IPS-NIHi11 (cell line): ENCODE measurements around the gene TMPRSS3.
A peak's percentile ranks its signal among the peaks of the same experiment; 100 is the strongest.

Experiments used
- DNase-seq: peaks from one replicate; pipeline ENCODE4 v3.0.0; 2012; ENCODE audit warnings: mixed read lengths, low spot score

Gene TMPRSS3

GRCh38 chr21:42387843-42388340 is 8.0 kb downstream of the TMPRSS3 start:
- DNase-seq, result no peak

GRCh38 chr21:42387164-42387563 is 8.7 kb downstream of the TMPRSS3 start:
- DNase-seq, result no peak

- DNase-seq, result no peak
These were observed 9.7 kb downstream of the TMPRSS3 start for GRCh38 chr21:42386034-42386591.

- DNase-seq, result no peak
These were observed 10.2 kb downstream of the TMPRSS3 start for GRCh38 chr21:42385619-42386018.

- no peak for DNase-seq
These were observed 10.9 kb downstream of the TMPRSS3 start for GRCh38 chr21:42384989-42385388.

DNA sequence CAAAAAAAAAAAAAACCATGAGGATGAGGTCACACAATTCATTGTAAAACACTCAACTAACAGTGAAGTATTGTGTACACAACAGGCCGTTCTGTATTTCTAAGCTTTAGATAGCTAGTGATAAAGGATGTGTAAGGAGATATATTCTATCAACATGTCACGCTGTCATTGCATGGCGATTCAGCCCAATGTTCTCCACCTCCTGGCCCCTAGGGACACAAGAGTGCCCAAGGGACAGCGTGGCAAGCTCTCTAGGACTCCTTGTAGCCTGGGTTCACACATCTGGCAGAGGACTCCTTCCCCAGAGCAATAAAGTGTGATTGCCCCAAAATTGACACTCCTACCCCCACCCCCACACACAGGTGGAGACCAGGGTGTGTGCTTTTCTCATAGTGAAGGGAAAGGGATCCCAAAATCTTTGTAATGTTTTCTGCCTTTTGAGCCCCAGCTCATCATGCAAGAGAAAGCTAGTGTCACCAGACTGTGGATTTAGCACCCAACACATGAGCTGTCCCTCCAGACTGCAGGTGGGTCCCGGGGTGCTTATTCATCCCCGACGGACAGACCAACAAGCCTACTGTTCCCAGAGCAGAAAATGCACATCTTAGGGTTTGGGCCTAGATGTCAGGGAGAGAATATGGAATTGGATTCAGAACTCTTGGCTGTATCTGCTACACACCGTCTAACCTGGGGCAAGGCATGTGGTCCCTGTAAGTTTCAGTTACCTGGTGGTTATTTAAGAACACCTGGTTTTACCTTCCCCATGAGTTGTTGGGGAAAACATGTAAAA is 11.5 kb downstream of the TMPRSS3 start:
- DNase-seq, result no peak

- no peak for DNase-seq
These were observed 12.5 kb downstream of the TMPRSS3 start for GRCh38 chr21:42383331-42383730.

DNA sequence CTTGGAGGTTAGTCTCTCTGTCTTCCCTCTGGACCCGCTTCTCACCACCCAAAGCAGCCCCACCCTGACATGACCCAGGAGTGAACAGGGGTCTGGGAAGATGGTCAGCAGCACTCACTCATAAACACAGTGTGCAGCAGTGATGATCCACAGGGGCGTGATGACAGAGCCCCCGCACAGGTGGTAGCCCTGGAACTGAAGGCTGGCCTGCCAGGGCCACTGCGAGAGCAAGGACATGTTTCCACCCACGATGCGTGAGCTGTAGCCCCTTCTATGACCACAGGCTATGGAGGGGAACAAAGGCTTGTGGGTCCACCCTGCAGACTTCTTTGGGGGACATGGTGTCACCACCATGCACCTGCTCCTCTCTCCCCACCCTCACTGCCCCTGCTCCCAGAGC is 12.9 kb downstream of the TMPRSS3 start:
- no peak for DNase-seq

DNA sequence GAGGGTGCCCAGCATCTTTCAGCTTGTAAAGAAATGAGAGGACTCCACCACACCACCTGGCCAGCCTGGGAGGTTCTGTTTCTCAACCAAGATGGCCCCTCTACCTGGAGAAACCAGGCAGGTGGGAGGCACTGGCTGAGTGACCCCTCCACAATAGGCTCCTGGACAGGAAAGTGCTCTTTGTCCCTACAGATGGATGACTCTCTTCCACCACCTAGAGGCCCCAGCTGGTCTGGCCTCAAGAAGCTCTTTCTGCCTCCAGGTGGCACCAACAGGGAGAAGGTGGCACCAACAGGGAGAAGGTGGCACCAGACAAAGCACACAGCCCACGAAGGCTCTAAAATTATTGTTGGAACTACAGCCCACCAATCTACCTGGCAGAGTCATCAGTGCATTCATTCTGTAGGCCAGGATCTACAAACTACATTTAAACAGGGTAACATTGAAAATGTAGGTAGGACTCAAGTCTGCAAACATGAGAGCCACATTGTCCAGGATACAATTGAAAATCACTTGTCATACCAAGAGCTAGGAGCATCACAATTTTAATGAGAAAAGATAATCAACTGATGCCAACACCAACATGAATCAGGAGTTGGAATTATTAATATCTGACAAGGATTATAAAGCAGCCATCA is 14.4 kb downstream of the TMPRSS3 start:
- DNase-seq, result peak; percentile 77

DNA sequence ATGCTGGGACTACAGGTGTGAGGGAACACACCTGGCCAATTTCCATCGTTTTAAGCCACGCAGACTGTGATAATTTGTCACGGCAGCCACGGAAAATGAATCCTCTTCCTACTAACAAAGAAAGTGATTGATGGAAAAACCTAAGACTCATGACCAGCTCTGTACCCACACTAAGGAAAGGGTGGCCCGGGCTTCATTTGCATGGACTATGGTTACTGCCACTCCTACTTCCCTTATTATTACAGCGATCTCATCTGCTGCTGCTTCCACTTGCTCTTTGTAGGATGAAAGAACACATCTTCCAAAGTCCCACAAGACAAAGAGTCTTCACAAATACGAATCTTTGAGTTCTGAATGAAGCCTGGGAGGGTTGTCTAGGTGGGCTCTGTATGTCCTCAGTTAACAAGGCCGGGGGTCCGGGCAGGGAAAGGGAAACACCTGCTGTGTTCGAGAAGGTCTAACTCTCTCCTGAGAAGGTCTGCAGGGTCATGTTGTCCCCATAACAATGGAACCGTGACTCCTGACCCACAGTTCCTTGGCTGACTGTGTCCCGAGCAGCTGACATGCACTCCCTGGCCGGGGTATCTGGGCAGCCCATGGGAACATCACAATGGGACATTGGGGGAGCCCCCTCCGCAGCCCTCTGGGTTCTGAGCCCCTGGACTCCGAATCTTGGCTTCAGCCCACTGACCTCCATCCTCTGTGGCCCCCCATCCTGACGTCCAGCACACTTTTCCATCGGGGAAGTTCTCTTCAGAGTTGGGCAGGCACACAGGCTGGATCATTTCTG is 16.2 kb downstream of the TMPRSS3 start:
- no peak for DNase-seq

GRCh38 chr21:42378418-42378817 is 17.4 kb downstream of the TMPRSS3 start:
- DNase-seq, result no peak

DNA sequence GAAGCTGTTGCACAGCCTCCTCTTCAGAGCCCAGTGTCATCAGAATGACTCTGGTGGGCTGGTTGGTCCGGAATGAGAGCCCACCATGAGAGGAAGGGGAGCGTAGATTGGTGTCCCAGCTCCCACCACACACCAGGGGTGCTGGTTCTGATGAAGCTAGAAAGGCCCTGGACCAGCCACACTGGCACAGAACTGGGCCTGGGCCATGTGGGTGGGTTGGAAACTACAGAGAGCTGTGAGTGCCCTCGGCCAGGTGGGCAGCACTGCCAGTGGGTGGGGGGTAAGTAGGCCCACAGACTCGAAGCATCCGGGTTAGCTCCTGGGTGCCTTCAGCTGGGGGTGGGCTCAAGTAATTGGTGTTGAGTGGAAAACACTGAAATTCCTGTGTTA is 17.9 kb downstream of the TMPRSS3 start:
- no peak for DNase-seq

GRCh38 chr21:42377211-42377950 is 18.5 kb downstream of the TMPRSS3 start:
- no peak for DNase-seq

- DNase-seq, result no peak
These were observed 19.4 kb downstream of the TMPRSS3 start for GRCh38 chr21:42376338-42376982.

GRCh38 chr21:42375966-42376337 is 19.9 kb downstream of the TMPRSS3 start:
- DNase-seq, result no peak

GRCh38 chr21:42375506-42375905 is 20.3 kb downstream of the TMPRSS3 start:
- no peak for DNase-seq

DNA sequence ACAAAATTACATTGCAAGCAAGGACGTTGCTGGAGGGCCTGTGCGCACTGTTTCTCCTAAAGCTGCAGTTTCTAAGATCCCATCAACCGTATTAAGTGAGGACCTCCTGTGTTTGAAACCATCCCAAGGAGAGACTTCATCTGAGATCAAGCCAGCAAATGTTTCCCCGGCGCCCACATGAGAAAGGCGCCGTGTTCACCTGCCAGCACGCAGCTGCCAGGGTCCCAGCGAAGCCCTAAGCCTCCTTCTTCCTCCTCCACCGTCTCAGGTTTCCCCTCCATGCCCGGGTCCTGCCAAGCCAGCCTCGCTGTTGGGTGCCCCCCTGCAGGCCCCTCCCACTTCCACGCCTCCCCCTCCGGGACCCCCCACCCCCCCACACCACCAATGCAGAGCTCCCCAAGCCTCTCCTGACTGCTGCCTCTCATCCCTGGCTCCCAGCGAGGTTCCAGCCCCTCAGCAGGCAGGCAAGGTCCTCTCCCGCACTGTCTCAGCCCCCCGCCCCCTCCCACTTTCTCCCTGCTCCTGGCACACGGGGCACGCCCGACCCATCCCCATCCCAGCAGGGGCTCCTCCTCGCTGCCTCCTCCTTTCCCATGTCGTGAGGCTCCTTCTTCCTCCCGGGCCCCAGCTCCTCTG is 20.9 kb downstream of the TMPRSS3 start:
- DNase-seq, result peak; percentile 58

- DNase-seq, result no peak
These were observed 21.4 kb downstream of the TMPRSS3 start for GRCh38 chr21:42374457-42374856.

DNA sequence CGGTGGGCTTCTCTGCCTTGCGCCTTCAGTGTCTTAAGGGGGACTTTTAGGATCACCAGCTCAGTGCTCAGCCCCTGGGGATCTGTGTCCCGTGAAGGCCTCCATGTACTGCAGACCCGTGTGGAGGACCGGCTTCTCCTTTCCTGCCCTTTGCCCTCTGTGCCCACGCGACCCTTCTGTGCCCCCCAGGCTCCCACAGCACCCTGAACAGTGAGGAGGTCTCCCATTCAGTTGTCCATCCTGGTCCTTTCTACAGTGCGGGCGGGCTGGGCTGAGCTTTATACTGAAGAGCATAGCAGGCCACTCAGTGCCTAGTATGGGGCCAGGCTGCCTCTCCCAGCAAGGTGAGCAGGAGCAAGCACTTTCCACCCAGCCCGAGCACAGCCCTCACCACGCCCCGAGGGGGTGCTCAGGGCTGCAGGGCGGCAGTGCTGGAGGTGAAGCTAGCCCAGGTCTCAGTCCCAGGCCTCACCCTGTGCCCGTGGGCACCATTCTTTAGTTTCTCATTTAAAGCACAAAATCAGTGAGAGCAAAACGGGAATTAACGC is 21.9 kb downstream of the TMPRSS3 start:
- DNase-seq, result no peak

DNA sequence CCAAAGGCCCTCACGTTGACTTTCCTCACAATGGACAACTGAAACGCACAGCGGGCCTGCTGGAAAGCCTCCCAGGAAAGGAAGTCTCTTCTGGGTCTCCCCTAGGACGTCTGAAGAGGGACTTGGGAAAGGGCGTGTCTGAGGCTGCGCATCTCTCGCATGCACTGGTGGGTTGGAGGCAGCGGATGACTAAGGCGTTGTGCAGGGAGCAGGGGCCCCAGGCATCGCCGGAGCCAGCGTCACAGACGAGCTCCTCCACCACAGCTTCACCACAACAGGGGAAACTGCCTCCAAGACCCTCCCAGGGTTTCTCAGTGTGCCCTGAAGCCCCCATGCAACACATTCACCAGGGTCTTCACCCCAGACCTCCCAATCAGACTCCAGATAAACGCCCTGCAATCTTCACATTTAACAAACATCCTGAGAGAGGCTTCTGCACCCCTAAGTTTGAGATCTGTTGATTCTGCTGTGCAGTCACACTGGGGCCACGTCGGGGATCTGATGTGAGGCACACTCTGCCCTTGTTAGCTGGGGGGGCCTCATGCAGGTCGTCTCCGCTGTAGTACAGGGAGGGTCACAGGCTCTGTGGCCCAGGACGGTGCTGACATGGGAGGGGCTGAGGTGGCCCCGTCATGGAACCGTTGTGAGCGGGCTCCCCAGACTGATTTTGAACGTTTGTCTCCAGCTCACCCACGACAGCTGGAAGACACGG is 22.5 kb downstream of the TMPRSS3 start:
- DNase-seq, result no peak
